GM18867 (cell line): ENCODE measurements around the gene DGKI.
"Not testable (repeated sequence)": the region's sequence is repeated elsewhere in the genome, so short reads cannot be mapped to it uniquely, and the experiment has no call there.

Source experiments
- ATAC-seq: cut with Tn5 transposase; IDR thresholded peaks from one replicate; pipeline ENCODE4 v1.9.1; 2021; ENCODE audit warnings: mild to moderate bottlenecking, moderate library complexity; ENCODE audit not compliant: unreplicated experiment

The DGKI gene

GRCh38 chr7:137485818-137486217, 361.0 kb downstream of the DGKI start:
- ATAC-seq: no peak

GRCh38 chr7:137484326-137484725, 362.4 kb downstream of the DGKI start:
- ATAC-seq: no peak

GRCh38 chr7:137482466-137482865, 364.3 kb downstream of the DGKI start:
- ATAC-seq: no peak

- ATAC-seq: peak; percentile 33
Measured at GRCh38 chr7:137480824-137481365, 365.9 kb downstream of the DGKI start.

- peak; percentile 56 for ATAC-seq
Measured at GRCh38 chr7:137480401-137480800, 366.4 kb downstream of the DGKI start.

GRCh38 chr7:137476937-137477336, 369.8 kb downstream of the DGKI start:
- no peak for ATAC-seq

- no peak for ATAC-seq
Measured at GRCh38 chr7:137475966-137476365, 370.8 kb downstream of the DGKI start.

- no peak for ATAC-seq
Measured at GRCh38 chr7:137474540-137475026, 372.2 kb downstream of the DGKI start.

GRCh38 chr7:137471128-137471527, 375.6 kb downstream of the DGKI start:
- no peak for ATAC-seq

GRCh38 chr7:137469858-137470257, 376.9 kb downstream of the DGKI start:
- no peak for ATAC-seq

GRCh38 chr7:137469191-137469811, 377.5 kb downstream of the DGKI start:
- no peak for ATAC-seq

GRCh38 chr7:137462847-137463246, 383.9 kb downstream of the DGKI start:
- peak; percentile 80 for ATAC-seq

- no peak for ATAC-seq
Measured at GRCh38 chr7:137462074-137462715, 384.6 kb downstream of the DGKI start.

- ATAC-seq: no peak
Measured at GRCh38 chr7:137458399-137458798, 388.4 kb downstream of the DGKI start.

- ATAC-seq: no peak
Measured at GRCh38 chr7:137454767-137455166, 392.0 kb downstream of the DGKI start.

GRCh38 chr7:137454246-137454724, 392.5 kb downstream of the DGKI start:
- ATAC-seq: peak; percentile 73

- ATAC-seq: no peak
Measured at GRCh38 chr7:137453356-137453755, 393.4 kb downstream of the DGKI start.

- no peak for ATAC-seq
Measured at GRCh38 chr7:137449016-137449415, 397.8 kb downstream of the DGKI start.

- ATAC-seq: not testable (repeated sequence)
Measured at GRCh38 chr7:137448572-137448971, 398.2 kb downstream of the DGKI start.

- ATAC-seq: no peak
Measured at GRCh38 chr7:137446025-137446424, 400.7 kb downstream of the DGKI start.

GRCh38 chr7:137445268-137445667, 401.5 kb downstream of the DGKI start:
- no peak for ATAC-seq

- ATAC-seq: no peak
Measured at GRCh38 chr7:137443616-137444015, 403.2 kb downstream of the DGKI start.
